ENCODE measurements around the gene LRRC4C. TPM values are rescaled to one million over a fixed set of nuclear protein-coding genes. Genes with fewer than 3 reads are reported as not detected.

Gene LRRC4C
- total RNA-seq, 3 donors from 2014 or later (not counting 1 experiment from before 2014, with no cell fraction given): not detected

DNA sequence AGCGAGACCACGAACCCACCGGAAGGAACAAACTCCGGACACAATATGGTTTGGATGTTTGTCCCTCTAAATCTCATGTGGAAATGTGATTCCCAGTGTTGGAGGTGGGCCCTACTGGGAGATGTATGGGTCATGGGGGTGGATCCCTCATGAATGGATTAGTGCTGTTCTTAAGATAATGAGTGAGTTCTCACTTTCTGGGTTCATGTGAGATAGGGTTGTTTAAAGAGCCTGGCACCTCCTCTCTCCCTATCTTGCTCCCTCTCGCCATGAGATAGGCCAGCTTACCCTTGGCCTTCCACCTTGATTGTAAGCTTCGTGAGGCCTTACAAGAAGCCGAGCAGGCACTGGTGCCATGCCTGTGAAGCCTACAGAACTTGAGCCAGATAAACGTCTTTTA, 184.6 kb downstream of the LRRC4C start:
- Mint-ChIP-seq H3K4me3 (no peak overlapping the region), H3K9me3 (peaks cover 28 to 33% of the 10 kb centered on the region in 2 donors), H3K36me3 (peaks cover 12% of the 10 kb centered on the region), H3K27me3 (ENCODE audit: low read depth in 2 of 2) (no peaks in the 10 kb centered on the region), H3K27ac (no peak overlapping the region), H3K4me1 (no peaks in the 10 kb centered on the region)
- Histone ChIP-seq H3K36me3 (ENCODE audit: control insufficient read depth, insufficient read depth, low read length) (no peaks in the 10 kb centered on the region), H3K9me3 (ENCODE audit: control insufficient read depth, insufficient read depth, low read length) (peaks cover 3% of the 10 kb centered on the region), H3K4me1 (ENCODE audit: control insufficient read depth, insufficient read depth, low read length) (no peaks in the 10 kb centered on the region), H3K27ac (ENCODE audit: low read length) (no peak overlapping the region), H3K4me3 (ENCODE audit: low read length) (no peak overlapping the region), H3K27me3 (ENCODE audit: control insufficient read depth, insufficient read depth, low read length) (no peaks in the 10 kb centered on the region)
- intact Hi-C loops (cut with micrococcal nuclease): no loop called here
- ATAC-seq (no peak), DNase-seq (no peak)
- TF ChIP-seq, protein P1, sequence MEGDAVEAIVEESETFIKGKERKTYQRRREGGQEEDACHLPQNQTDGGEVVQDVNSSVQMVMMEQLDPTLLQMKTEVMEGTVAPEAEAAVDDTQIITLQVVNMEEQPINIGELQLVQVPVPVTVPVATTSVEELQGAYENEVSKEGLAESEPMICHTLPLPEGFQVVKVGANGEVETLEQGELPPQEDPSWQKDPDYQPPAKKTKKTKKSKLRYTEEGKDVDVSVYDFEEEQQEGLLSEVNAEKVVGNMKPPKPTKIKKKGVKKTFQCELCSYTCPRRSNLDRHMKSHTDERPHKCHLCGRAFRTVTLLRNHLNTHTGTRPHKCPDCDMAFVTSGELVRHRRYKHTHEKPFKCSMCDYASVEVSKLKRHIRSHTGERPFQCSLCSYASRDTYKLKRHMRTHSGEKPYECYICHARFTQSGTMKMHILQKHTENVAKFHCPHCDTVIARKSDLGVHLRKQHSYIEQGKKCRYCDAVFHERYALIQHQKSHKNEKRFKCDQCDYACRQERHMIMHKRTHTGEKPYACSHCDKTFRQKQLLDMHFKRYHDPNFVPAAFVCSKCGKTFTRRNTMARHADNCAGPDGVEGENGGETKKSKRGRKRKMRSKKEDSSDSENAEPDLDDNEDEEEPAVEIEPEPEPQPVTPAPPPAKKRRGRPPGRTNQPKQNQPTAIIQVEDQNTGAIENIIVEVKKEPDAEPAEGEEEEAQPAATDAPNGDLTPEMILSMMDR (IDR thresholded peaks at IDR 0.05): no peak
- 78% methylated on average over 7 of the region's 8 CpGs for WGBS (ENCODE audit: insufficient coverage)

DNA sequence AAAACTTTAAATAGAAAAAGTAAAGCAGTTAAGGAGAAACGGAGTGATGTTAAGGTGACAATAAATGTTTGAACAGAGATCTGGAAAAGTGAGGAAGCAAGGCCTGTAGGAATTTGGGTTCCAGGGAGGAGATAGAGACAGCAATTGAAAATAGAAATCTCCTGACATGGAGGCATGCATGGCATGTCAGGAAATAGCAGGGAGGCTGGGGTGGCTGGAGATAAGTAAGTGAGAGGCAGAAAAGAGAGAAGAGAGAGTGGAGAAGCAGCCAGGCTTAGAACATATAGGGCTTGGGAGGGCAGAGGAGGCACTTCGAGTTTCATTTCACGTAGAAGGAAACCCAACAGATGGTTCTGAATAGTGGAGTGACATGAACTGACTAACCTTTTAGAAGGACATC, 185.5 kb downstream of the LRRC4C start:
- Mint-ChIP-seq H3K27me3 (ENCODE audit: low read depth in 2 of 2) (no peaks in the 10 kb centered on the region), H3K27ac (no peak overlapping the region), H3K4me1 (no peaks in the 10 kb centered on the region), H3K4me3 (no peak overlapping the region), H3K9me3 (peaks cover 26 to 33% of the 10 kb centered on the region in 2 donors), H3K36me3 (peaks cover 12% of the 10 kb centered on the region)
- H3K9me3 ChIP-seq (ENCODE audit: control insufficient read depth, insufficient read depth, low read length): peaks cover 3% of the 10 kb centered on the region
- 79% methylated on average over 3 of the region's 3 CpGs for WGBS (ENCODE audit: insufficient coverage)
- TF ChIP-seq, protein P1 (IDR thresholded peaks at IDR 0.05): no peak
- no peaks in the 10 kb centered on the region for H3K27me3 ChIP-seq (ENCODE audit: control insufficient read depth, insufficient read depth, low read length)
- H3K4me3 ChIP-seq (ENCODE audit: low read length): no peak overlapping the region
- H3K36me3 ChIP-seq (ENCODE audit: control insufficient read depth, insufficient read depth, low read length): no peaks in the 10 kb centered on the region
- no peak overlapping the region for H3K27ac ChIP-seq (ENCODE audit: low read length)
- ATAC-seq: no peak
- intact Hi-C loops (cut with micrococcal nuclease): no loop called here
- no peak for DNase-seq
- no peaks in the 10 kb centered on the region for H3K4me1 ChIP-seq (ENCODE audit: control insufficient read depth, insufficient read depth, low read length)

DNA sequence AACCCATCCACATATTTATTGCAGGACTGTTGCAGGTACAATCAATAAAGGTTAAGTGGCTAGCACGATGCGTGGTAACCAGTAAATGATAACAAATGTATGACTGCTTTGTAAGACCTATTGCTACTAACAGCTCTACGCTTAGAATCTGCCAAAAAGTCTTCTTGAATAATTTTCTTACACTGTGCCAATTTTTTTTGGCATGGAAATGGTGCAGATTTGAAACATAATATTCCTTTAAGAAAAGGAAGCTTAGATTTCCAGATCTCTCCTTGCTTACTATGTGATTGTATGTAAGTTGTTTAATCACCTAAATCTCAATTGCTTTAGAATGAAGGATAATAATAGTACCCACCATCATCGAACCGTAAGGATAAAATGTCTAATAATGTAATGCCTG, 192.0 kb downstream of the LRRC4C start:
- Mint-ChIP-seq H3K36me3 (no peaks in the 10 kb centered on the region), H3K27me3 (ENCODE audit: low read depth in 2 of 2) (no peaks in the 10 kb centered on the region), H3K4me3 (no peak overlapping the region), H3K27ac (no peak overlapping the region), H3K4me1 (no peaks in the 10 kb centered on the region), H3K9me3 (peaks cover 15 to 18% of the 10 kb centered on the region in 2 donors)
- TF ChIP-seq, protein P1 (IDR thresholded peaks at IDR 0.05): no peak
- H3K4me3 ChIP-seq (ENCODE audit: low read length): no peak overlapping the region
- H3K4me1 ChIP-seq (ENCODE audit: control insufficient read depth, insufficient read depth, low read length): no peaks in the 10 kb centered on the region
- no peaks in the 10 kb centered on the region for H3K36me3 ChIP-seq (ENCODE audit: control insufficient read depth, insufficient read depth, low read length)
- peaks cover 3% of the 10 kb centered on the region for H3K9me3 ChIP-seq (ENCODE audit: control insufficient read depth, insufficient read depth, low read length)
- no peak for DNase-seq
- ATAC-seq: no peak
- WGBS (ENCODE audit: insufficient coverage): 88% methylated on average over 3 of the region's 5 CpGs
- H3K27ac ChIP-seq (ENCODE audit: low read length): no peak overlapping the region
- no peaks in the 10 kb centered on the region for H3K27me3 ChIP-seq (ENCODE audit: control insufficient read depth, insufficient read depth, low read length)
- intact Hi-C loops (cut with micrococcal nuclease): no loop called here

DNA sequence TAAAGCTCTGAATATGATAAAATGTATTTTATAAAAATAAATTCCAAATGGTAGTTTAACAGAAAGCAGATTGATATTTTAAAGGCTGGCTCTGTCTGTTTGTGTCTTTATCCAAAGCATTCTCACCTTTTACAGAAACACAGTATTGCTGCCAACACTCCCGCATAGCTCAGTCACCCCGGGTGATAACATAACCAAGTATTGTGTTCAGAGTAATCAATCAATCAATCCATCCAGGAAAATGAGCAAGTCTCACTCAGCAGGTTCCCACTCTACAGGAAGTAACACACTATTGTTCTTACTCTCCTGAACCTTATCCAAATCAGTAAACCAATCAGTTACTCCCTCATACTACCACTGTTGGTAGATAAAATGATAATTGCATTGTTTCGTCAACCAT, 203.4 kb downstream of the LRRC4C start:
- no peak overlapping the region for H3K4me3 Mint-ChIP-seq
- H3K9me3 Mint-ChIP-seq: peaks cover 6 to 26% of the 10 kb centered on the region in 2 donors
- H3K27ac ChIP-seq (ENCODE audit: low read length): no peak overlapping the region
- H3K27me3 ChIP-seq (ENCODE audit: control insufficient read depth, insufficient read depth, low read length): no peaks in the 10 kb centered on the region
- 61% methylated on average over 3 of the region's 3 CpGs for WGBS (ENCODE audit: insufficient coverage)
- TF ChIP-seq, protein P1 (IDR thresholded peaks at IDR 0.05): no peak
- intact Hi-C loops (cut with micrococcal nuclease): no loop called here
- ATAC-seq (no peak), DNase-seq (no peak)
- H3K9me3 ChIP-seq (ENCODE audit: control insufficient read depth, insufficient read depth, low read length): no peaks in the 10 kb centered on the region
- H3K27ac Mint-ChIP-seq: no peak overlapping the region
- H3K27me3 Mint-ChIP-seq (ENCODE audit: low read depth in 2 of 2): no peaks in the 10 kb centered on the region
- no peaks in the 10 kb centered on the region for H3K36me3 ChIP-seq (ENCODE audit: control insufficient read depth, insufficient read depth, low read length)
- H3K4me1 ChIP-seq (ENCODE audit: control insufficient read depth, insufficient read depth, low read length): no peaks in the 10 kb centered on the region
- H3K36me3 Mint-ChIP-seq: no peaks in the 10 kb centered on the region
- H3K4me1 Mint-ChIP-seq: no peaks in the 10 kb centered on the region
- no peak overlapping the region for H3K4me3 ChIP-seq (ENCODE audit: low read length)

Measured in natural killer cell (primary cell).